ENCODE results near the gene SERPINB1.

The SERPINB1 gene

GRCh38 chr6:2798586-2799134, 43.0 kb downstream of the SERPINB1 start:
- H3K27ac ChIP-seq: no peak overlapping the region
- TF ChIP-seq CTCF (IDR thresholded peaks at IDR 0.05; ENCODE audit: low read depth, low read length, missing control alignments): no peak
- H3K4me3 ChIP-seq (ENCODE audit: low read depth, low read length): no peak overlapping the region
- no peaks in the 10 kb centered on the region for H3K36me3 ChIP-seq (replicated peaks)
- in situ Hi-C loops (cut with HindIII; ENCODE audit: low pct_ligation_motif_present, low sequenced_read_pairs): no loop called here
- DNase-seq: no peak
- H3K27me3 ChIP-seq (replicated peaks): no peaks in the 10 kb centered on the region

- no peak for TF ChIP-seq CTCF (IDR thresholded peaks at IDR 0.05; ENCODE audit: low read depth, low read length, missing control alignments)
- in situ Hi-C loops (cut with HindIII; ENCODE audit: low pct_ligation_motif_present, low sequenced_read_pairs): no loop called here
- no peaks in the 10 kb centered on the region for H3K36me3 ChIP-seq (replicated peaks)
- DNase-seq: no peak
- H3K4me3 ChIP-seq (ENCODE audit: low read depth, low read length): no peak overlapping the region
- H3K27ac ChIP-seq: no peak overlapping the region
- no peaks in the 10 kb centered on the region for H3K27me3 ChIP-seq (replicated peaks)
Observed at GRCh38 chr6:2797564-2798031, 44.1 kb downstream of the SERPINB1 start.

- in situ Hi-C loops (cut with HindIII; ENCODE audit: low pct_ligation_motif_present, low sequenced_read_pairs): no loop called here
- Histone ChIP-seq H3K36me3 (replicated peaks) (no peaks in the 10 kb centered on the region), H3K27me3 (replicated peaks) (no peaks in the 10 kb centered on the region), H3K27ac (no peak overlapping the region), H3K4me3 (ENCODE audit: low read depth, low read length) (no peak overlapping the region)
- DNase-seq: no peak
- TF ChIP-seq CTCF (IDR thresholded peaks at IDR 0.05; ENCODE audit: low read depth, low read length, missing control alignments): no peak
Observed at GRCh38 chr6:2796861-2797260, 44.8 kb downstream of the SERPINB1 start.

- DNase-seq: no peak
- H3K27me3 ChIP-seq (replicated peaks): no peaks in the 10 kb centered on the region
- H3K4me3 ChIP-seq (ENCODE audit: low read depth, low read length): no peak overlapping the region
- no peaks in the 10 kb centered on the region for H3K36me3 ChIP-seq (replicated peaks)
- H3K27ac ChIP-seq: no peak overlapping the region
- no peak for TF ChIP-seq CTCF (IDR thresholded peaks at IDR 0.05; ENCODE audit: low read depth, low read length, missing control alignments)
- in situ Hi-C loops (cut with HindIII; ENCODE audit: low pct_ligation_motif_present, low sequenced_read_pairs): no loop called here
Observed at GRCh38 chr6:2795956-2796355, 45.7 kb downstream of the SERPINB1 start.

- no peak for DNase-seq
- TF ChIP-seq CTCF (IDR thresholded peaks at IDR 0.05; ENCODE audit: low read depth, low read length, missing control alignments): no peak
- no peak overlapping the region for H3K4me3 ChIP-seq (ENCODE audit: low read depth, low read length)
- no peaks in the 10 kb centered on the region for H3K27me3 ChIP-seq (replicated peaks)
- no peaks in the 10 kb centered on the region for H3K36me3 ChIP-seq (replicated peaks)
- in situ Hi-C loops (cut with HindIII; ENCODE audit: low pct_ligation_motif_present, low sequenced_read_pairs): no loop called here
- no peak overlapping the region for H3K27ac ChIP-seq
Observed at GRCh38 chr6:2795162-2795561, 46.5 kb downstream of the SERPINB1 start.

GRCh38 chr6:2794171-2794730, 47.4 kb downstream of the SERPINB1 start:
- Histone ChIP-seq H3K27me3 (replicated peaks) (no peaks in the 10 kb centered on the region), H3K36me3 (replicated peaks) (no peaks in the 10 kb centered on the region), H3K4me3 (ENCODE audit: low read depth, low read length) (no peak overlapping the region), H3K27ac (no peak overlapping the region)
- in situ Hi-C loops (cut with HindIII; ENCODE audit: low pct_ligation_motif_present, low sequenced_read_pairs): no loop called here
- DNase-seq: no peak
- no peak for TF ChIP-seq CTCF (IDR thresholded peaks at IDR 0.05; ENCODE audit: low read depth, low read length, missing control alignments)
